Left lung (tissue), 10 donors: Measurements from ENCODE around the gene NRN1L. TPM values are rescaled to one million over a fixed set of nuclear protein-coding genes. Genes with fewer than 3 reads are reported as not detected.

ENCODE experiments used
- ATAC-seq: fragments of 200-7000 bp; cut with Tn5 transposase; one replicate; pipeline ENCODE4 v1.9.1; 2020; ENCODE audit warnings: moderate library complexity
- DNase-seq, 4 donors: peaks; one replicate each; pipeline ENCODE4 v3.0.0-alpha.2; 2013 to 2020
- H3K27ac ChIP-seq, 2 donors: fragments of 200-600 bp; sonication (generic) in 1 of 2; one replicate each; pipeline versions ENCODE4 v1.5.0 to v1.8.0; 2020 to 2021
- H3K27me3 ChIP-seq, 2 donors: fragments of 200-600 bp; sonication (generic) in 1 of 2; one replicate each; pipeline versions ENCODE4 v1.5.0 to v1.8.0; 2020 to 2021
- H3K36me3 ChIP-seq, 2 donors: fragments of 200-600 bp; sonication (generic) in 1 of 2; one replicate each; pipeline versions ENCODE4 v1.5.0 to v1.8.0; 2020 to 2021
- H3K4me1 ChIP-seq, 2 donors: fragments of 200-600 bp; one replicate each; pipeline ENCODE4 v1.8.0; 2021
- H3K4me3 ChIP-seq, 2 donors: fragments of 200-600 bp; sonication (generic) in 1 of 2; one replicate each; pipeline versions ENCODE4 v1.5.0 to v1.8.0; 2020 to 2021; ENCODE audit warnings: mild to moderate bottlenecking in 1 of 2
- H3K9me3 ChIP-seq, 2 donors: fragments of 200-600 bp; sonication (generic) in 1 of 2; one replicate each; pipeline versions ENCODE4 v1.5.0 to v1.8.0; 2020 to 2021
- intact Hi-C, 2 donors: fragments of 100-400 bp; cut with DNase I; formaldehyde crosslinking; loops; one replicate each; pipeline versions ENCODE4 v1.11.2 to v1.14.2; 2022
- polyA plus RNA-seq, 6 donors: library from polyadenylated mRNA; unstranded; fragments of 120-200 nt; gene quantifications; one replicate each; pipeline ENCODE4 v1.2.1, GENCODE V29; 2013; ENCODE audit not compliant: insufficient read length in 6 of 6
- total RNA-seq, 2 donors: library from RNA; stranded (reverse); fragmentation: NEBNext Ultra II Directional; extraction: Animal tissue kit (Norgen Biotek cat#: 25700); gene quantifications; one replicate each; pipeline ENCODE4 v1.2.1, GENCODE V29; 2021
- TF ChIP-seq, protein P1 (sequence below), 2 donors: fragments of 200-600 bp; sonication (generic) in 1 of 2; IDR thresholded peaks; one replicate each; pipeline versions ENCODE4 v1.5.0 to v1.8.0; 2021; ENCODE audit warnings: antibody characterized with exemption in 2 of 2
- donor health status: DM: no; HTN: yes; CAD: no.
- donor health status: DM: no; HTN: no; CAD: no.

Gene NRN1L
- total and polyA plus RNA-seq, 8 donors = 1.1 to 2.6 (median 1.9) TPM; not detected in 1

DNA sequence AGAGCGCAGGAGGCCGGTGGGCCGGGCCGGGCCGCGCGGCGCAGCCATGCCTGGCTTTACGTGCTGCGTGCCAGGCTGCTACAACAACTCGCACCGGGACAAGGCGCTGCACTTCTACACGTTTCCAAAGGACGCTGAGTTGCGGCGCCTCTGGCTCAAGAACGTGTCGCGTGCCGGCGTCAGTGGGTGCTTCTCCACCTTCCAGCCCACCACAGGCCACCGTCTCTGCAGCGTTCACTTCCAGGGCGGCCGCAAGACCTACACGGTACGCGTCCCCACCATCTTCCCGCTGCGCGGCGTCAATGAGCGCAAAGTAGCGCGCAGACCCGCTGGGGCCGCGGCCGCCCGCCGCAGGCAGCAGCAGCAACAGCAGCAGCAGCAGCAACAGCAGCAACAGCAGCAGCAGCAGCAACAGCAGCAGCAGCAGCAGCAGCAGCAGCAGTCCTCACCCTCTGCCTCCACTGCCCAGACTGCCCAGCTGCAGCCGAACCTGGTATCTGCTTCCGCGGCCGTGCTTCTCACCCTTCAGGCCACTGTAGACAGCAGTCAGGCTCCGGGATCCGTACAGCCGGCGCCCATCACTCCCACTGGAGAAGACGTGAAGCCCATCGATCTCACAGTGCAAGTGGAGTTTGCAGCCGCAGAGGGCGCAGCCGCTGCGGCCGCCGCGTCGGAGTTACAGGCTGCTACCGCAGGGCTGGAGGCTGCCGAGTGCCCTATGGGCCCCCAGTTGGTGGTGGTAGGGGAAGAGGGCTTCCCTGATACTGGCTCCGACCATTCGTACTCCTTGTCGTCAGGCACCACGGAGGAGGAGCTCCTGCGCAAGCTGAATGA lies 42.0 kb upstream of the NRN1L start:
- DNase-seq = peak; percentile 54 to 86 (median 60)
- H3K36me3 ChIP-seq = no peaks in the 10 kb centered on the region

GRCh38 chr16:67843343-67843765 lies 41.3 kb upstream of the NRN1L start:
- ATAC-seq = no peak
- no peaks in the 10 kb centered on the region for H3K27me3 ChIP-seq
- no peak for DNase-seq
- intact Hi-C loops = no loop called here
- peak overlapping the region; percentile 61 to 83 for H3K4me3 ChIP-seq
- TF ChIP-seq, protein P1, sequence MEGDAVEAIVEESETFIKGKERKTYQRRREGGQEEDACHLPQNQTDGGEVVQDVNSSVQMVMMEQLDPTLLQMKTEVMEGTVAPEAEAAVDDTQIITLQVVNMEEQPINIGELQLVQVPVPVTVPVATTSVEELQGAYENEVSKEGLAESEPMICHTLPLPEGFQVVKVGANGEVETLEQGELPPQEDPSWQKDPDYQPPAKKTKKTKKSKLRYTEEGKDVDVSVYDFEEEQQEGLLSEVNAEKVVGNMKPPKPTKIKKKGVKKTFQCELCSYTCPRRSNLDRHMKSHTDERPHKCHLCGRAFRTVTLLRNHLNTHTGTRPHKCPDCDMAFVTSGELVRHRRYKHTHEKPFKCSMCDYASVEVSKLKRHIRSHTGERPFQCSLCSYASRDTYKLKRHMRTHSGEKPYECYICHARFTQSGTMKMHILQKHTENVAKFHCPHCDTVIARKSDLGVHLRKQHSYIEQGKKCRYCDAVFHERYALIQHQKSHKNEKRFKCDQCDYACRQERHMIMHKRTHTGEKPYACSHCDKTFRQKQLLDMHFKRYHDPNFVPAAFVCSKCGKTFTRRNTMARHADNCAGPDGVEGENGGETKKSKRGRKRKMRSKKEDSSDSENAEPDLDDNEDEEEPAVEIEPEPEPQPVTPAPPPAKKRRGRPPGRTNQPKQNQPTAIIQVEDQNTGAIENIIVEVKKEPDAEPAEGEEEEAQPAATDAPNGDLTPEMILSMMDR (IDR thresholded peaks at IDR 0.05) = no peak
- peaks cover 37 to 55% of the 10 kb centered on the region in 2 donors for H3K4me1 ChIP-seq
- H3K9me3 ChIP-seq = no peaks in the 10 kb centered on the region
- no peaks in the 10 kb centered on the region for H3K36me3 ChIP-seq
- peak overlapping the region; percentile 97 to 100 for H3K27ac ChIP-seq

More for the DNA sequence above, 42.0 kb upstream of the NRN1L start:
- intact Hi-C loops = no loop called here
- TF ChIP-seq, protein P1 (IDR thresholded peaks at IDR 0.05) = no peak
- Histone ChIP-seq H3K4me1 (peaks cover 31 to 49% of the 10 kb centered on the region in 2 donors), H3K9me3 (no peaks in the 10 kb centered on the region), H3K27me3 (no peaks in the 10 kb centered on the region), H3K4me3 (peak overlapping the region; percentile 61 to 83), H3K27ac (peak overlapping the region; percentile 97 to 100)
- ATAC-seq = peak; percentile 10

DNA sequence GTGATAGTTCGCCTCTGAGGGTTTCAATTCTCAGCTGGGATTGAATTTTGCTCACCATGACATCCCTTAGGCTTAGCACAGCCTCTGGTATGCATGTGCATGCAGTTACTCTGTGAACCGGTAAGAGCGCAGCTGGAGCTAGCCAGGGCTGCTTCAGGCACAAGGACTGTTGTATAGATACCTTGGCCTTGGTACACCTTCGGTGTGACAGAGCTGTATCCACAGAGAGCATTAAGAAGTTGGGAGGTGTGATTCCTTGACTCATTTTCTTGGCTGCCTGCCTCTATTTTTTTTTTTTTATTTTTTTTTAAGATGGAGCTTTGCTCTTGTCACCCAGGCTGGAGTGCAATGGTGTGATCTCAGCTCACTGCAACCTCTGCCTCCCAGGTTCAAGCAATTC lies 40.2 kb upstream of the NRN1L start:
- H3K27me3 ChIP-seq = no peaks in the 10 kb centered on the region
- H3K4me3 ChIP-seq = peak overlapping the region in 1 of 2 donors; percentile 83
- ATAC-seq = no peak
- peak overlapping the region in 1 of 2 donors; percentile 97 for H3K27ac ChIP-seq
- no peaks in the 10 kb centered on the region for H3K36me3 ChIP-seq
- TF ChIP-seq, protein P1 (IDR thresholded peaks at IDR 0.05) = no peak
- no peaks in the 10 kb centered on the region for H3K9me3 ChIP-seq
- intact Hi-C loops = no loop called here
- no peak for DNase-seq
- peaks cover 41 to 66% of the 10 kb centered on the region in 2 donors for H3K4me1 ChIP-seq

DNA sequence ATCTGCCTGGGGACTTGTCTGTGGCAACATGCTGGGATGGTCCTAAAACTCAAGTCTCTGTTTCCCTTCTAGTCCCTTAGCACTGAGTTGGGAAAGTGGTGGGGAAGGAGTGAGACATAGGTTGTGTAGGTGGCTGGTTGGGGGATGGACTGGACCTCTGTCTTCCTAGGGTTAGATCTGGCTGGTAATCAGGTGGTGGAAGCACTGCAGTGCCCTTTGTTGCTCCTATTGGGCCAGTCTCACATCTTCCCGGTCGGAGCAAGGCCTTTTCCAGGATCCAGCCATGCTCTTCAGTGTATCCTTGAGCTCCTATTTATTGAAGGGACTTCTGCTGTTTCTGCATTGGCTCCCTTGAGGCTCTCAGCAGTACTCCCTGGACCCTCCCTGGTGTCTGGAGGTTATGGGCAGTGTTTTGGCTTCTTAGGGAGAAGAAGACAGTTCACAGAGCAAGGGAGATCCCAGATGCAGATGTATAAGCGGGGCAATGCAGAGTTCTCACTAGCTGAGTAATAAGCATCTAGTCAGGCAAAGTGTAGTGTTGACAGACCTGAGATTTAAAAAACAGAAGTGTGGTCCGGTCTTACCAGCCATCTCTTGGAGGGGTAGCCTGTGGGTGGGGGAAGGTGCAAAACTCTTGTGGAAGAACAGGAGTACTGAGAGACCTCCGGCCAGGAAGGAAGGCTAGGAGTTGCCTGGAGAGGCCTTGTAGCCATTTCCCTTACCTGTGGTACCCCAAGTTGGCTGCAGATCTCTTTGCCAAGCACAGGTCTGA lies 39.2 kb upstream of the NRN1L start:
- intact Hi-C loops = no loop called here
- Histone ChIP-seq H3K27ac (peak overlapping the region; percentile 95 to 96), H3K36me3 (no peaks in the 10 kb centered on the region), H3K4me1 (peaks cover 41 to 67% of the 10 kb centered on the region in 2 donors), H3K4me3 (peak overlapping the region; percentile 98), H3K9me3 (no peaks in the 10 kb centered on the region), H3K27me3 (no peaks in the 10 kb centered on the region)
- DNase-seq (no peak), ATAC-seq (no peak)
- TF ChIP-seq, protein P1 (IDR thresholded peaks at IDR 0.05) = no peak

- no peaks in the 10 kb centered on the region for H3K27me3 ChIP-seq
- no peaks in the 10 kb centered on the region for H3K9me3 ChIP-seq
- H3K27ac ChIP-seq = peak overlapping the region; percentile 95 to 96
- intact Hi-C loops = no loop called here
- peak overlapping the region; percentile 98 for H3K4me3 ChIP-seq
- H3K36me3 ChIP-seq = no peaks in the 10 kb centered on the region
- H3K4me1 ChIP-seq = peaks cover 41 to 67% of the 10 kb centered on the region in 2 donors
- ATAC-seq (no peak), DNase-seq (no peak)
- TF ChIP-seq, protein P1 (IDR thresholded peaks at IDR 0.05) = no peak
Measured at GRCh38 chr16:67846063-67846319, 38.7 kb upstream of the NRN1L start.
